GM19468 (cell line): ENCODE measurements around the gene GOLGA8B.
A peak's percentile ranks its signal among the peaks of the same experiment; 100 is the strongest.
"Not testable (repeated sequence)": the region's sequence is repeated elsewhere in the genome, so short reads cannot be mapped to it uniquely, and the experiment has no call there.

Source experiments
- ATAC-seq: cut with Tn5 transposase; IDR thresholded peaks from one replicate; pipeline ENCODE4 v1.9.1; 2021; ENCODE audit warnings: mild to moderate bottlenecking, moderate library complexity, moderate number of reproducible peaks; ENCODE audit not compliant: unreplicated experiment; ENCODE audit errors: extremely low read depth

Gene GOLGA8B

GRCh38 chr15:34567174-34567573, 16.3 kb downstream of the GOLGA8B start:
- not testable (repeated sequence) for ATAC-seq

- ATAC-seq: not testable (repeated sequence)
Observed at GRCh38 chr15:34564711-34565110, 18.7 kb downstream of the GOLGA8B start.

- not testable (repeated sequence) for ATAC-seq
Observed at GRCh38 chr15:34560814-34561213, 22.6 kb downstream of the GOLGA8B start.

GRCh38 chr15:34559764-34560163, 23.7 kb downstream of the GOLGA8B start:
- not testable (repeated sequence) for ATAC-seq

GRCh38 chr15:34555162-34555561, 28.3 kb downstream of the GOLGA8B start:
- not testable (repeated sequence) for ATAC-seq

GRCh38 chr15:34554716-34555115, 28.7 kb downstream of the GOLGA8B start:
- ATAC-seq: not testable (repeated sequence)

- not testable (repeated sequence) for ATAC-seq
Observed at GRCh38 chr15:34554126-34554525, 29.3 kb downstream of the GOLGA8B start.

- ATAC-seq: peak; percentile 59
Observed at GRCh38 chr15:34550129-34550528, 33.3 kb downstream of the GOLGA8B start.

- ATAC-seq: not testable (repeated sequence)
Observed at GRCh38 chr15:34549381-34549809, 34.1 kb downstream of the GOLGA8B start.

GRCh38 chr15:34543860-34544649, 39.4 kb downstream of the GOLGA8B start:
- not testable (repeated sequence) for ATAC-seq

- ATAC-seq: not testable (repeated sequence)
Observed at GRCh38 chr15:34535857-34536256, 47.6 kb downstream of the GOLGA8B start.
